Measurements from ENCODE around the gene ZMAT5.

Gene ZMAT5

GRCh38 chr22:29751669-29752068 lies 15.1 kb downstream of the ZMAT5 start:
- no peak for DNase-seq

GRCh38 chr22:29750559-29751538 lies 16.0 kb downstream of the ZMAT5 start:
- no peak for DNase-seq

GRCh38 chr22:29750029-29750428 lies 16.8 kb downstream of the ZMAT5 start:
- no peak for DNase-seq

GRCh38 chr22:29748248-29748893 lies 18.4 kb downstream of the ZMAT5 start:
- DNase-seq, result peak; percentile 14

GRCh38 chr22:29747832-29748231 lies 19.0 kb downstream of the ZMAT5 start:
- DNase-seq, result no peak

GRCh38 chr22:29744902-29745301 lies 21.9 kb downstream of the ZMAT5 start:
- peak; percentile 70 for DNase-seq

- no peak for DNase-seq
Observed at GRCh38 chr22:29742326-29742725, 24.5 kb downstream of the ZMAT5 start.

- DNase-seq, result no peak
Observed at GRCh38 chr22:29741926-29742325, 24.9 kb downstream of the ZMAT5 start.

GRCh38 chr22:29740216-29740615 lies 26.6 kb downstream of the ZMAT5 start:
- no peak for DNase-seq

- no peak for DNase-seq
Observed at GRCh38 chr22:29739346-29739875, 27.4 kb downstream of the ZMAT5 start.

GRCh38 chr22:29738118-29738815 lies 28.5 kb downstream of the ZMAT5 start:
- DNase-seq, result no peak

- no peak for DNase-seq
Observed at GRCh38 chr22:29737251-29738117, 29.3 kb downstream of the ZMAT5 start.

GRCh38 chr22:29735416-29735815 lies 31.4 kb downstream of the ZMAT5 start:
- DNase-seq, result no peak

GRCh38 chr22:29734838-29735237 lies 32.0 kb downstream of the ZMAT5 start:
- DNase-seq, result no peak

GRCh38 chr22:29734406-29734805 lies 32.4 kb downstream of the ZMAT5 start:
- no peak for DNase-seq

GRCh38 chr22:29733362-29734201 lies 33.2 kb downstream of the ZMAT5 start:
- no peak for DNase-seq

GRCh38 chr22:29732883-29733282 lies 33.9 kb downstream of the ZMAT5 start:
- DNase-seq, result no peak

GRCh38 chr22:29731058-29731850 lies 35.6 kb downstream of the ZMAT5 start:
- no peak for DNase-seq

- no peak for DNase-seq
Observed at GRCh38 chr22:29729161-29729560, 37.6 kb downstream of the ZMAT5 start.

GRCh38 chr22:29727131-29727523 lies 39.7 kb downstream of the ZMAT5 start:
- DNase-seq, result peak; percentile 13

Data from HCEC 1CT (cell line).